HG02970 (cell line): Measurements from ENCODE around the gene GULP1.

Experiments
- ATAC-seq: cut with Tn5 transposase; IDR thresholded peaks from one replicate; pipeline ENCODE4 v1.9.1; 2021; ENCODE audit warnings: mild to moderate bottlenecking, moderate library complexity, moderate number of reproducible peaks; ENCODE audit not compliant: unreplicated experiment, low FRiP score

The GULP1 gene

GRCh38 chr2:188628989-188629752 is 337.5 kb downstream of the GULP1 start:
- ATAC-seq = no peak

DNA sequence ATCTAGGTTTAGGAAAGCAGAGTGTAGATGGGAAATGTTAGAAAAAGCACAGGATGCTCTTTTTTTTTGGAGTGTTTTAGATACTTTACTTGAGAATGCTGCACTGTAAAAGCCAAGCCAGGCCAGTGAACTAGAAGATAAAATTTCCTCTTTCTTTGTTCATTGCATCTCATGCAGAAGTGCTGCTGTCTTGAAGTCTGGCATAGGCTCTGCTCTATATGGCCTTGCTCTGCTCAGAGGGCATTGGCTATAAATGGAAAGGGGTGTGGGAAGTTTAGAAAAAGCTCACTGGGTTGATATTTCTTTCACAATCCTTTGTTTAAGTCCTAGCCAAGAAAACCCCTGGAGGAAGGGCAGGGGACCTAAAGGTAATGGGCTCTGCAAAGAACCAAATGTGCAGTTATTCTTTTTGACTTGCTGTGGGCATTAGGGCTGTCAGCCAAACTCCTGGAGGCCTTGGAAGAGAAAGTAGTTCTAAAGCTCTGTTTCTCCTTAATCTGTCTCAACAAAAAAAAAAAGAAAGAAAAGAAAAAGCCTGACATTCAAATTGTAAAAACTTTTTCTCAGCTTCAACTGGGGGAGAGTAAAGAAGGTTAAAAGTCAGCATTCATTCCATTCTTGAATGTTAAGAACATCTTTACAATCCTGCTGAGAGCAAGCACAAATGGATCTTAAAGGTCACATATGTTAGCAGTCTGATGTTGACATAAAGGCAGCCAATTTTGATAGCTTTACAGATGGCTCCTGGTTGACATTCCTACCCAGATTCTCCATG is 338.3 kb downstream of the GULP1 start:
- ATAC-seq = no peak

DNA sequence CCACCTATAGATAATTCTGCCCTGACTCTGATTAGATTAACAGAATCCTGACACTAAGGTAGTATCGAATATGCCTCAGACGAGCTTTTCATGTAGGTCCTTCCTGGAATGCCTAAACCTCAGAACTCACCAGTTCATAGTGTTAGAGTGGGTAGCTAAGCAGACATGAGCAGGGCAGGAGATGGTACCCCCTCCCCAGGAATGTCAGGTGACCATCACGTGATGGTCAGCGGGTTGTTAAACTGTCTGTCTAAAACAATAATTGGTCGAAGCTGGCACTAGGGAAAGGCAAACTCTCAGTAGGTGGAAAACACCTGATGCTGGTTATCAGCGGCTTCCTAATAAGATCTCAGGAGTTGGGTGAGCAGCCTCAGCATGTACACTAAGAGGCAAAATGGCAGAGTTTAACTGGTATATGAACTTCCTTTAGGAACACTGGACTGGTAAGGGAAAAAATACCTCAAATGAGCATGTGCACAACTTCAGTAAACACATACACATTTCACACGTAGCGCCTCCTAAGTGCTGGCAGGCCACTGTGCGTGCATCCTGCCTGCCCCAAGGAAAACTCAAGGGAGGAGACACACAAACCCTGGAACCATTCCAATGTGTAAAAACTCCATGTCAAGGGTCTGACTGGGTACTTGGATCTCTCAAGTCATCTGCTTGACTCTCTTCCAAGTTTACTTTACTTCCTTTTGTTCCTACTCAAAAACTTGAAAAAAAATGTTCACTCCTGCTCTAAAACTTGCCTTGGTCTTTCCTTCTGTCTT is 339.5 kb downstream of the GULP1 start:
- no peak for ATAC-seq

- ATAC-seq = no peak
Measured at GRCh38 chr2:188634656-188635055, 343.0 kb downstream of the GULP1 start.
